8988T (cell line): ENCODE data around the gene KLHDC4.
"Not testable (repeated sequence)": the region's sequence is repeated elsewhere in the genome, so short reads cannot be mapped to it uniquely, and the experiment has no call there.

ENCODE experiments used
- DNase-seq: peaks from one replicate; pipeline ENCODE4 v3.0.0; 2011

Gene KLHDC4

GRCh38 chr16:87787451-87788091, 21.8 kb upstream of the KLHDC4 start:
- not testable (repeated sequence) for DNase-seq

GRCh38 chr16:87784812-87785211, 19.0 kb upstream of the KLHDC4 start:
- no peak for DNase-seq

- no peak for DNase-seq
Observed at GRCh38 chr16:87782033-87782432, 16.2 kb upstream of the KLHDC4 start.

- DNase-seq = no peak
Observed at GRCh38 chr16:87780385-87780989, 14.7 kb upstream of the KLHDC4 start.

- no peak for DNase-seq
Observed at GRCh38 chr16:87778830-87779579, 13.2 kb upstream of the KLHDC4 start.

- DNase-seq = no peak
Observed at GRCh38 chr16:87778476-87778829, 12.7 kb upstream of the KLHDC4 start.

GRCh38 chr16:87773836-87774235, 8.1 kb upstream of the KLHDC4 start:
- not testable (repeated sequence) for DNase-seq

GRCh38 chr16:87767456-87767855, 1.7 kb upstream of the KLHDC4 start:
- not testable (repeated sequence) for DNase-seq

GRCh38 chr16:87766485-87766797, 655 bp upstream of the KLHDC4 start:
- no peak for DNase-seq

GRCh38 chr16:87765473-87765775, 362 bp downstream of the KLHDC4 start:
- DNase-seq = no peak

- DNase-seq = no peak
Observed at GRCh38 chr16:87764600-87765472, 950 bp downstream of the KLHDC4 start.

- no peak for DNase-seq
Observed at GRCh38 chr16:87762620-87763019, 3.2 kb downstream of the KLHDC4 start.

GRCh38 chr16:87762071-87762571, 3.7 kb downstream of the KLHDC4 start:
- DNase-seq = no peak

- no peak for DNase-seq
Observed at GRCh38 chr16:87761060-87761459, 4.7 kb downstream of the KLHDC4 start.

GRCh38 chr16:87757841-87758426, 7.9 kb downstream of the KLHDC4 start:
- no peak for DNase-seq

- no peak for DNase-seq
Observed at GRCh38 chr16:87754535-87754934, 11.3 kb downstream of the KLHDC4 start.

- no peak for DNase-seq
Observed at GRCh38 chr16:87747626-87748414, 18.0 kb downstream of the KLHDC4 start.

GRCh38 chr16:87746178-87746577, 19.6 kb downstream of the KLHDC4 start:
- DNase-seq = no peak

- no peak for DNase-seq
Observed at GRCh38 chr16:87744750-87745514, 20.9 kb downstream of the KLHDC4 start.

GRCh38 chr16:87742781-87743490, 22.9 kb downstream of the KLHDC4 start:
- no peak for DNase-seq
